GM21423 (cell line): ENCODE measurements around the gene CBLN3.
A peak's percentile ranks its signal among the peaks of the same experiment; 100 is the strongest.

Source experiments
- ATAC-seq: cut with Tn5 transposase; IDR thresholded peaks from one replicate; pipeline ENCODE4 v1.9.1; 2021; ENCODE audit warnings: mild to moderate bottlenecking, moderate library complexity; ENCODE audit not compliant: unreplicated experiment

CBLN3 gene

DNA sequence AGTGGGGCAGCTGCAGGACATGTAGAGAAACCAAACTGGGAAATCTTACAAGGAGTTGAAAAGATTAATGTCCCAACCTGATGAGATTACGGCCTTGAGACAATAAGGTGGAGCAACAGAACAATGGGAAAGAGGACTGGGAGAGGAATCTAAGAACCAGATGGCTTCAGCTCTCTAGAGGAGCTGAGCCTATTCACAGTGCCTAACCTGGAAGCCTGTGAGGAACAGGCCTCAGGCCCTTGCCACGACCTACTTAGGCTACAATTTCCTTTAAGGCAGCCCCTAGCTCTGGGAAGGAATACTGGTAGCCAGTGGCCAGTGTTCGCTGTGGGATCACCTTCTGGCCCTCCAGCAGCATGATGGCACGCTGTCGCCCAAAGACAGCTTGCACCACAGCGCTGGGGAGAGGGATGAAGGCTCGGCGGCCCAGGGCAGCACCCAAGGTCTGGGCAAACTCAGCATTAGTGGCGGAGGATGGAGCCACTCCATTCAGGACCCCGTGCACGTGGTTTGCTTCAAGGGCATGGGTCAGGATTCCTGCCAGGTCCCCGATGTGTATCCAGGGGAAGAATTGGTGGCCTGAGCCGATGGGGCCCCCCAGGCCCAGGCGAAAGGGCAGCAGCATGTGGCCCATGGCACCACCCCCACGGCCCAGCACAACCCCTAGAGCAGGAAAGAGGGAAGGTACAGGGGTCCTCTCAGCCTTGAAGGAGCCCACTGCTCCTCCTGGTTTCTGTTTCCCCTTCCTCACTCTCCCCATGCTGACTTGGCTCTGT, 10.6 kb upstream of the CBLN3 start:
- ATAC-seq: no peak

DNA sequence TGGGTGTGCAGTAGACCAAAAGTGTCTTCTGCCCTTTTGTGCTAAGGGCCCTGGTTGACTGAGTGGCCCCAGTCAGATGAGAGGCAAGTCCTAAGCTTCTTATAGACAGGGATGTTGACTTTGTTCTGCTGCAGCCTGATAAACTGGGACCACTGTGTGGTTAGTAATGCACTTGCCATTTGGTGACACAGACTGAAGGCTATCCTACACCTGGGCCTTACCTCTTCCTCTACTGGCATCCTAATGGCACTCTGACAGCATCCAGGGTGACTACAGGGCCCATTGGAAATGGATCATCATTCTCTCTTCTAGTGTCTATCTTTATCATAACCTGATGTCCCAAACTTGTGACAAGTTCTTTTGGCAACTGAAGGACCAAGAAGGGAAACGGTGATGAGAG, 9.8 kb upstream of the CBLN3 start:
- no peak for ATAC-seq

DNA sequence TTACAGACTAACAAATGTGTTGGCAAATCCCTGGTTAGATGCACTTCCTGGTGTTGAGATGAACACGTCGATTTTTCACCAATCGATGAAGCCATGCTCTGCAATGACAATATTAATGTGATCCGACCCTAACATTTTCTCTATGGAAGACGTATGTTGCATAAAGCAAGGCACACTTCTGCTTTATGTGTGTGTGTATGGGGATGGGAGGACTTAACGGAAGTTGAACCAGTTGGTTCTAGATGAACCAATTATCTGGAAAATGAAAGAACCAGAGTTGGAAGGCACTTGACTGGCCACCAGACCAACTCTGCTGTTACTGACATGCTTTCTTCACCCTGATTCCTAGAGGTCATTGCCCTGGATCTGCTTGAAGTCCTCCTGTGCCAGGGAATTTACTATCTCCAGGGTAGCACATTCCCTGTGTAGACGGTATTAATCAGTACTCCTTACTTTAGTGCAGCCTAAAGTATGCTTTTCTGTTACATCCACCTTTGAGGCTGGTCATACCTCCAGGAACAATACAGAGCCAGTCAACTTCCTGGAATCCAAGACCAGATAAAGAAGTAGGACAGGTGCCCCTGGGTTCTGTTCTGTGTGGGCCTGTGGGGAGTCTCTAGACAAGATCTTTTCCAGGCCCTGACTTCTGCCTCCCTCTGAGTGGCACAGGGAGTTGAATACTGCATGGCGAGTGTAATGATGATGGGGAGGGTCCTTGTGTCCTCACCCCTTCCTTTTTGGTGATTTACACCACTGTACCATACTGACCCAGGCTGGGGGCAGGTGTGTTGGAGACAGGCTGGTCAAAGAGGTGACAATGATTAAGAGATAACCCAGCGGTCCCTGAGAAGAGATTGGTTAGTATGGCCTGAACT, 9.0 kb upstream of the CBLN3 start:
- no peak for ATAC-seq

DNA sequence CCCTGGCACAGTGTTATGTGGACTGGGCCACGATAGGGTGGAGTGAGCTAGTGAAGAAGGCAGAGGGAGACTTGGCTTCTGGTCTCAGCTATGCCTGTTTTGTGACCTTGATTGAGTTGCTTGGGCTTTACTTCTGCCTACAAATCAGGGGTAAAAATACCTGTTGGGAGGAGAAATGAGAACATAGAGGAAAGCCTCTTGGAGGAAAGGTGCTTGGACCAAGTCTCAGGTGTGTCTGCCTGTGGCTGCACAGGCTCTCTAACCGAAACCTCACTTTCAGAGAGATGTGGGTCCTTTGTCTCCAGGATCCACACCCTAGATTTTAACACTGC, 8.2 kb upstream of the CBLN3 start:
- no peak for ATAC-seq

DNA sequence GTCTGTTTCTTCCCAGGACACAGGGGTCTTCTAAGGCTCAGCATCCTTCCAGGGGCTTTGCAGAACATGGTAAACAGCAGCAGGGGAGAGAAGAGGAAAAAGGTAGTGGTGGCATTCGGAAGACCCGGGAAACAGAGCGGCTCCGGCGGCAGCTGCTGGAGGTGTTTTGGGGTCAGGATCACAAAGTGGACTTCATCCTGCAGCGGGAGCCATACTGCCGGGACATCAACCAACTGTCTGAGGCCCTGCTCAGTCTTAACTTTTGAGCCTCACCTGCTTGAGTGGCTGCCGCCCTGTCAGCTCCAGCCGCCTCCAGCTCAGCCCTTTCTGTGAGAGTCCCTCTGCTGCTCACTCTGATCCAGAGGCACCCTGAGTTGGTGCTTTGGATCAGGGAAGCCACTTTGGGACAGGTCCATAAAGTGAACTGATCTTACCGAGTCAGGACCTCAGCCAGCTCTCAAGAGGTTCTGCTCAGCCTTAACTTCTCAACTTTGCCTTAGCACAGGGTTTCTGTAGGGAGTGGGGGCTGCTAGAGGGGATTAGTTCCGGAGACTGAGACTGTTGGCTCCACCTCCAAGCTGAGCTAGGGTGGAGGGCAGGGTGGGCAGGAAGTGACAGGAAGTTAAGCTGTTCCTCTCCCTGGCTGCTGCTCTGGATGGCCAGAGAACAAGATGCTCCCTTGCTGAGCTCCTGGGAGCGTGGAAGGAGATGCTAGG, 7.7 kb upstream of the CBLN3 start:
- ATAC-seq: no peak

DNA sequence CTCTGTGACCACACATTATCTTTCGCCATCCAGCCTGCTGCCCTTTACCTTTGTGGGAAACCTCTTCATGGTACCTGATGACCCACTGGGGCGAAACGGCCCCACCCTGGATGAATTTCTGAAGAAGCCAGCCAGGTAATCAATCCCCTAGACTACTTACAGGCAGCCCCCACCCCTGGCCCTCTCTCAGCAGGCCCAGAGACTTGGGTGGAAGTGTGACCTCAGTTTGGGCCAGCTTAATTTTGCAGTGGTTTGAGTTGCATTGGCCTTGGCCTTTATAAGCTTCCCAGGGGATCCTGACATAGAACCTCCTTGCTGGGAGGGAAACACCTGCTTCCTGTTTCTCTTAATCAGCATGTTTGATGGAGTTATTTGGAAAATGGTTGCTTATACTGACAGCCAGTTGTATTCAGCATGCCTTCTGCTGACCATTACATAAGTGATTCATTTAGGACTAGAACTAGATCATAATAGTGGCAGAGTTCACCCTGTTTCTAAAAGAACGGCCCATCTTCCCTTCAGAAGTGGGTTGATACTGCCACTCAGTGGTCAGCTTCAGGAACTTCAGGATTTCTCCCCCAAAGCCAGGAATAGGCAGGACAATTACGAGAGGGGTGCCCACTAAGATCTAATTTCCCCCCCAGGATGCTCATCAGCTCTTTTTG, 7.0 kb upstream of the CBLN3 start:
- no peak for ATAC-seq

DNA sequence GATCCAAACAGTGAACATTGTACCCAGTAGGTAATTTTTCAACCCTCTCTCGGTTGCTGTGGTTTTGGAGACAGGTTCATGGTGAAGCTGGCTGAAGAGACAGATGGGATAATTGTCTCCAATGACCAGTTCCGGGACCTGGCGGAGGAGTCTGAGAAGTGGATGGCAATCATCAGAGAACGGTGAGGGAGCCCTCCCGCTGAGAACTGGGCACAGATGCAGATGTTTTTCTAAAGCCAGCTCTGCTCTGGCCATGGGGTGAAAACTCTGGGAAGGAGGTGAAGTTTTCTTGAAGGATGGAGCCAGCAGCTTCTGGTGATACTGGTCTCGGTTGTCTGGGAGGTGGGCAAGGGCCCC, 6.5 kb upstream of the CBLN3 start:
- no peak for ATAC-seq

DNA sequence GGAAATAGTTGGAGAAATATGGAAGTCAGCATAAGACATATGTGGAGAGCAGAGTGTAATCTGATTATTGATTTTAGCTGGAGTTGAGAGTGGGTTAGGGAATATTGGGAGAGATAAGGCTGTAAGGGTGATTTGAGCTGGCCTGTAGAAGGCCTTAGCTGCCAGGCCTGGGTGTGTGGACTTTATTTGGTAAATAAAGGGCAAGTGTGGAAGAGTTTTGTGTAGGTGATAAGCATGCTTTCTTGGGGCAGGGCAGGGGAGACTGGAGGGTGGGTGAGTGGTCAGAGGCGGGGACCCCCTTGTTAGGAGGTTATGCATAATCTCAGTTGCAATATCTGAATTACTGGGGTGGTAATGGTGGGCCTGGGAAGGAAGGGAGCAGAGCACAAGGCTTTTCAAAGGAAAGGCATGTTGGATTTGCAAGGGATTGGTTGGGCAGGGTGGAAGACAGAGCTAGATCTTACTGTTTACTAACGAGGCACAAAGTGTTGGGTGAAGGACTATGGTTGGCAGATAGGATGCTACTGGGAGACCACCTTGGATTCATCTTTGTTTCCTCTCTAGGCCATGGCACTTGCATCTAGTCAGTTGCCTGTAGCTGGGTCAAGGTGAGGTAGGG, 5.8 kb upstream of the CBLN3 start:
- ATAC-seq: no peak

DNA sequence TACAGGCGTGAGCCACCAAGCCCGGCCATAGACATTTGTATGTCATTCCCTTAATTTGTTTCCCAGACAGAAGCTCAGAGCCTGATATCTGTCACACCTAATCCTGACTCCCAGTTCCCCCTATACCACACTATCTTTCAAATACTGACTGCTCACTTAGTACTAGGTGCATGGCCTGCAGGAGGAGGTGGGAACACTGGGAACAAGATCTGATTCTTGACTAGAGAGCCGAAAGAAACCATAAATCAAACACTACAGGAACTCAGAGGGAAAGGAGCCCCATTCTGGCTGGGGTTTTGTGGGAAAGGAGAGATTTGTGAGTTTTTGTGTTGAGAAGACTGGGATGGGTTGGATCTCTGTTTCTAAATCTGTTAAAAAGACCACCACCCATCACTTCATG, 5.2 kb upstream of the CBLN3 start:
- no peak for ATAC-seq

DNA sequence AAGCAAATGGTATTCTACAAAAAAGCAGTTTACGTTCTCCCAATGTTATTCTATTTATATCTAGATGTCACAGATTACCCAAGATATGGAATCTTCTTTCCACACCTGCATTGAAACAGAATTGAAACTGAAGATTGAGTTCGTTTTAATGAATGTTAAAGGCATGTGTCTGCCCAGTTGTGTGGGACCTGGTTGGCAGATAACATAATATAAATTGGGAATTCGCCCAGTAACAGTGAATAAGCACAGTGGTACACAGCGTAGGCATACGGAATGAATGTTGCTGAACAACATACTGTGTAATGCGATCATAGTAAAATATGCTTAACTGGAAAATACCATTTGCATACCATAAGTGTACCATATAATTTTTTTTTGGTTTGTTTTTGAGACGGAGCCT, 4.6 kb upstream of the CBLN3 start:
- ATAC-seq: no peak

DNA sequence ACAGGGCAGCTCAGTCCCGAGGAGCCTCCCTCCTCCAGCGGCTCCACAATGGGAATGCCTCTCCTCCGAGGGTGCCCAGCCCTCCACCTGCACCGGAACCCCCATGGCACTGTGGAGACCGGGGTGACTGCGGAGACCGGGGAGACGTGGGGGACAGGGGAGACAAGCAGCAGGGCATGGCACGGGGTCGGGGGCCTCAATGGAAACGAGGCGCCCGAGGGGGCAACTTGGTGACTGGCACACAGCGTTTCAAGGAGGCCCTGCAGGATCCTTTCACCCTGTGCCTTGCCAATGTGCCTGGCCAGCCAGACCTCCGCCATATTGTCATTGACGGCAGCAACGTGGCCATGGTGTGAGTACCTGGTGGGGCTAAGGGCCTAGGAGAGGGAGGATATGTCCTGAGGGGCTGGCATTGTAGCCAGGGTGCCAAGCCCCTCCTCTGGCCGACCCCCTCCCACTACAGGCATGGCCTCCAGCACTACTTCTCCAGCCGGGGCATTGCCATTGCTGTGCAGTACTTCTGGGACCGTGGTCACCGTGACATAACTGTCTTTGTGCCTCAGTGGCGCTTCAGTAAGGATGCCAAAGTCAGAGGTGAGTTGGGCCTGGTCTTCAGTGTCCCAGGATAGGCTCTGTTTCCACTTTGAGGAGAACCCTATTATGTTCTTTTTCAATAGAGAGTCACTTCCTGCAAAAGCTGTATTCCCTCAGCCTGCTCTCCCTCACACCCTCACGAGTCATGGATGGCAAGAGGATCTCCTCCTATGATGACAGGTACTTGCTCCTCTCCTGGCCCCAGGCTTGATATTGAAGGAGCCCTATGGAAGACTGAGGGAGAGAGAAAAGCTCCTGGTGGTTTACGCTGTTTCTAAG, 3.0 kb upstream of the CBLN3 start:
- no peak for ATAC-seq

DNA sequence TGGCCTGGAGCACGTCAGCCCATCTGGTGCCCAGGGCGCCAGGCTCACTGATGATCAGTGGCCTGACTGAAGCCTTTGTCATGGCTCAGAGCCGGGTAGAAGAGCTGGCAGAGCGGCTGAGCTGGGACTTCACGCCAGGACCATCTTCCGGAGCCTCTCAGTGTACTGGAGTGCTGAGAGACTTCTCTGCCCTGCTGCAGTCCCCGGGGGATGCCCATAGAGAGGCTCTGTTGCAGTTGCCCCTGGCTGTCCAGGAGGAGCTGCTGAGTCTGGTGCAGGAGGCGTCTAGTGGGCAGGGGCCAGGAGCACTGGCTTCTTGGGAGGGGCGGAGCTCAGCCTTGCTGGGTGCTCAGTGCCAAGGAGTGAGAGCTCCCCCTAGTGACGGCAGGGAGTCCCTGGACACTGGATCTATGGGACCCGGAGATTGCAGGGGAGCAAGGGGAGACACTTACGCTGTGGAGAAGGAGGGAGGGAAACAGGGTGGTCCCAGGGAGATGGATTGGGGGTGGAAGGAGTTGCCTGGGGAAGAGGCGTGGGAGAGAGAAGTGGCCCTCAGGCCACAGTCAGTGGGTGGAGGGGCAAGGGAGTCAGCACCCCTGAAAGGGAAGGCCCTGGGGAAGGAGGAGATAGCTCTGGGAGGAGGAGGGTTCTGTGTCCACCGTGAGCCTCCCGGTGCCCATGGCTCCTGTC, 2.2 kb upstream of the CBLN3 start:
- ATAC-seq: peak; percentile 43

DNA sequence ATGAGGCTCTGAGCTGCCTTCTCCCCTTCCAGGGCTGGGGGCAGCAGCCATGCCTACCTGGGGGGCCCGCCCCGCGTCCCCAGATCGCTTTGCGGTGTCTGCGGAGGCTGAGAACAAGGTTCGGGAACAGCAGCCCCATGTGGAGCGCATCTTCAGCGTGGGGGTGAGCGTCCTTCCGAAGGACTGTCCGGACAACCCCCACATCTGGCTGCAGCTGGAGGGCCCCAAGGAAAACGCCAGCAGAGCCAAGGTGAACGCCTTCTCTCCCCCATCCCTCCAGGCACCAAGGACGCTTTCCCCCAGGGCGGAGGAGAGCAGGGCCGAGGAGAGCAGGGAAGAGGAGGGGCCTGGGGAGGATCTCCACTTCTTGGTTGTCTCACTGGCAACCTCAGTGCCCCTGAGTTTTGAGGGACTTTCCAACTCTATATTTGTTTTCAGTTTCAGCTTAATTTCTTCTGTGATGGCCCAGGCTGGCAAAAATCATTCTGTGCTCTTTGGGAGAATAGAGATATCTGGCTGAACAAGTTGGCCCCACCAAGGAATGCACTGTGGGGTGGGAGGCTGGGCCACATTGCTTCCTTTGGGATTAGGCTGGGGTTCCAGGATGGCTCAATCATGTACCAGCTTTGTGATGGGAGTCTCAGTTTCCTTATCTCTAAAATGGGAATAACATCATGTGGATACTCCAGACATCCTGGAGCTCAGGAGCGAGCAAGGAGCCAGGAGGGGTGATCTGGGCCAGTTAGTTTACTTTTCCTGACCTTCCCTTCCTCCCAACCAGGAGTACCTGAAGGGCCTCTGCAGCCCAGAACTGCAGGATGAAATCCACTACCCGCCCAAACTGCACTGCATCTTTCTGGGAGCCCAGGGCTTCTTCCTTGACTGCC, 1.5 kb upstream of the CBLN3 start:
- peak; percentile 38 for ATAC-seq

DNA sequence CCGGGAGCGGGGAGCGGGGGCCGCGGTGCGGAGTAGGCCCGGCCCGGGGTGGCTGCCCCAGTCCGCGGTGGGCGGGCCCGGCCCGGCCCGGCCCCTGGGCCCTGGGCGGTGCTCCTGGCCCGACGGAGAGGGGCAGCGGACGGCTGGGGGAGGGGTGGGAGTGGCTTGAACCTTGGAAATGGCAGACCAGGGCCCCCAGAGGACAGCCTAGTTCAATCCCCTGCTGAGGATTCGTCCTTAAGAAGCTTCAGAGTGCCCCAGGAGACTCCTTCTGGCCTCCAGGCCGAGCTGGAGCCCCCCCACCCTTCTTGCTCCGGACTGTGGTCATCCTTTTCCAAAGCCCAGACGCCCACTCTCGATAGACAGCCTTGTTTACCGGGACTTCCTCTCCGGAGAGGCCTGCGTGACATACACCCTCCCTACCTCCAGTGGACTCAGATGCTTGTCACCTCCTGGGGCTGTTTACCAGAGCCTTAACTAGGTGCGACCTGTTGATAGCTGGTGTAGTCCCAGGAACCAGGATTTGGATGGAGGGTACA, 744 bp upstream of the CBLN3 start:
- peak; percentile 52 for ATAC-seq

DNA sequence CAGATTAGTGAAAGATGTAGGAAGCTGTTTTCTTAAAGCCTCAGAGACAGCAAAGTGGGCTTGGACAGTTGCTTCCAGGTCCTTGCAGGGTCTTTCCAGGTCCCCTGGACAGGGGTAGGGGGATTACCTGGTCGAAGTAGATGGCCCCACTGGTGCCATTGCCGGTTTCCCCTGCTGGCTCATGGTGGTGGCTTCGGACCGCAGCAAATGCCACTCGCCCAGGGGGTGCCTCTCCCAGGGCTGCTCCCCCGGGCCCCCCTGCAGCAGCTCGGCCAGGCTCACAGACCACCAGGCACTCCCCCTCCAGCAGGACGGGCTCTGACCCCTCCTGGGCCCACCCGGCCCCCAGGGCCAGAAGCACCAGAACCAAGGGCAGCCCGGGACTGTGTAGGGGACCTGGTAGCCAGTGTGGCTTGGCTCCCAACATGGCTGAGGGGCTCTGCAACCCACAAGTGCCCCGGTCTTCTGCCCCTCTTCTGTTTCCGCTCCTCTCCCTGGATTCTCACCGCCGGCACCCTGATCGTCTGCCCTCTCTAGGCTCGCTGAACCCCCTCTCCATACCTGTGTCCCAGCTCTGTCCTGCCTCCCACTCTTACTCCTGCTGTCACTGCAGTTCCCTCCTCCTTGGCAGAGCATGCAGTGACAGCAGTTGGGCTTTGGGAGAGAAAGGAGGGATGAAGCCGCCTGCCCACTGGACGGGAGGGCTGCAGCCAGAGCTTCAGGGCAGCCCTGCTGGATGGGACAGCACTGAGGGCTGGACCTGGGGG, 657 bp downstream of the CBLN3 start:
- no peak for ATAC-seq

DNA sequence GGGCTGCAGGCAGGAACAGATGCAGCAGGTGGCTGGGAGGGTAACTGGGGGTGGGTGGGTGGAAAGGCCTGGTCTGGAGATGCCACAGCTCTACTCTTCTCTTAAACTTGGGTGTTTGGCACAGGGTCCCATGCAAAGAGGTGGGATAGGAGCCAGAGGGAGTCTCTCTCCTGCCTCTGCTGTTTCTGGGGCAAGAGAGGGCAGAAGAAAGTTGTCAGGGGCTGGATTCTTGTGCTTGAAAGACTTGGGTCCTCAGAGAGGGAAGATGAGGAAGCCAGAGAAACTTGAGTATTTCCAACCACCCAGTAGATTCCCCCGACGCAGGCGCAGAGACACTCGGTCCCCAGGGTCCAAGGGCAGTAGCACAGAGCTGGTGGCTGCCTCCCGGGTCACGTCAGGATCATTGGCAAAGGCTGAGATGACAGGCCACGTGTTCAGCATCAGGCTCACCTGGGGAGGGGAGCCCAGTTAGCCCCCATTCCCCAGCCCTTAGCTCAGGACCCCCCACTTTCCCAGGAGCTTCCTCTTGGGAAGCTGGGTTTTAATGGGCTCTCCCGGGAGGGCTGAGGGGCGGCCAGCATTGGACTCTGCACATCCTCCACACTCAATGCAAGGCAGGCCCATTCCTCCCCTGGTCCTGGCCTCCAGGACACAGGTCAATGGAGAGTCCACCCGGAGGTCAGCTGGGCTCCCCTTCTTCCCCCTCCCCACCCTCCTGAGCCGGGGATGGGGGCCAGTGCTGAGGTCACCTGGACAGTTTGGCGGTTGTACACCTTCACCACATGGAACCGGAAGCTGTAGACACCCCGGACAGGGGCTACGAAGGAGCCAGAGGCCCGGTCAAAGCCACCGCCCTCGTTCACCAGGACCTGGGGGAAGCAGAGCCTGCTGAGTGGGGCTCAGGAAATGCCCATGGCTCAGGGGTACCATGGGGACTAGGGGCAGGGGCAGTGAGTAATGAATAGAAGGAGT, 1.6 kb downstream of the CBLN3 start:
- ATAC-seq: no peak
